Measurements from ENCODE around the gene TMEM63A.

TMEM63A gene

GRCh38 chr1:225873281-225873850 lies 8.8 kb downstream of the TMEM63A start:
- peaks cover 7% of the 10 kb centered on the region; the same call in 1 of the 2 replicates for H3K36me3 ChIP-seq (ENCODE audit: insufficient read depth)
- no peaks in the 10 kb centered on the region for H3K27me3 ChIP-seq (ENCODE audit: insufficient read depth, low read depth)
- no peak overlapping the region for H3K27ac ChIP-seq

GRCh38 chr1:225872075-225872430 lies 10.1 kb downstream of the TMEM63A start:
- TF ChIP-seq CTCF (conservative IDR thresholded peaks at IDR 0.05; ENCODE audit: low read depth, low read length): no peak
- no peak overlapping the region for H3K4me2 ChIP-seq
- H3K79me2 ChIP-seq (ENCODE audit: insufficient read depth, low read depth): no peaks in the 10 kb centered on the region
- no peaks in the 10 kb centered on the region for H3K27me3 ChIP-seq (ENCODE audit: insufficient read depth, low read depth)
- no peaks in the 10 kb centered on the region for H4K20me1 ChIP-seq (ENCODE audit: insufficient read depth)
- H3K36me3 ChIP-seq (ENCODE audit: insufficient read depth): peaks cover 7% of the 10 kb centered on the region; the same call in 1 of the 2 replicates
- no peak overlapping the region for H3K27ac ChIP-seq
- no peak overlapping the region for H2AFZ ChIP-seq (ENCODE audit: low read depth)
- H3K9ac ChIP-seq: no peak overlapping the region
- peaks cover 12% of the 10 kb centered on the region for H3K4me1 ChIP-seq (ENCODE audit: low read depth, poor library complexity, severe bottlenecking)
- H3K4me3 ChIP-seq (IDR thresholded peaks at IDR 0.05; ENCODE audit: insufficient read depth, low read depth, low read length): no peak overlapping the region

More at GRCh38 chr1:225873281-225873850, 8.8 kb downstream of the TMEM63A start:
- Histone ChIP-seq H3K9ac (no peak overlapping the region), H3K4me1 (ENCODE audit: low read depth, poor library complexity, severe bottlenecking) (peaks cover 22% of the 10 kb centered on the region), H3K4me2 (no peak overlapping the region), H3K79me2 (ENCODE audit: insufficient read depth, low read depth) (peaks cover 5% of the 10 kb centered on the region; the same call in 1 of the 2 replicates), H4K20me1 (ENCODE audit: insufficient read depth) (no peaks in the 10 kb centered on the region), H3K4me3 (IDR thresholded peaks at IDR 0.05; ENCODE audit: insufficient read depth, low read depth, low read length) (no peak overlapping the region), H2AFZ (ENCODE audit: low read depth) (no peak overlapping the region)
- no peak for TF ChIP-seq CTCF (conservative IDR thresholded peaks at IDR 0.05; ENCODE audit: low read depth, low read length)

- Histone ChIP-seq H3K79me2 (ENCODE audit: insufficient read depth, low read depth) (no peaks in the 10 kb centered on the region), H3K27ac (no peak overlapping the region), H3K27me3 (ENCODE audit: insufficient read depth, low read depth) (no peaks in the 10 kb centered on the region), H3K4me1 (ENCODE audit: low read depth, poor library complexity, severe bottlenecking) (peaks cover 12% of the 10 kb centered on the region), H3K4me3 (IDR thresholded peaks at IDR 0.05; ENCODE audit: insufficient read depth, low read depth, low read length) (no peak overlapping the region), H3K9ac (no peak overlapping the region), H4K20me1 (ENCODE audit: insufficient read depth) (no peaks in the 10 kb centered on the region), H3K4me2 (no peak overlapping the region), H3K36me3 (ENCODE audit: insufficient read depth) (peaks cover 7% of the 10 kb centered on the region; the same call in 1 of the 2 replicates), H2AFZ (ENCODE audit: low read depth) (no peak overlapping the region)
- TF ChIP-seq CTCF (conservative IDR thresholded peaks at IDR 0.05; ENCODE audit: low read depth, low read length): no peak
These were observed 10.7 kb downstream of the TMEM63A start for GRCh38 chr1:225871359-225872074.

- Histone ChIP-seq H3K27ac (no peak overlapping the region), H4K20me1 (ENCODE audit: insufficient read depth) (no peaks in the 10 kb centered on the region), H3K9ac (no peak overlapping the region), H3K27me3 (ENCODE audit: insufficient read depth, low read depth) (no peaks in the 10 kb centered on the region), H3K79me2 (ENCODE audit: insufficient read depth, low read depth) (no peaks in the 10 kb centered on the region), H2AFZ (ENCODE audit: low read depth) (no peak overlapping the region), H3K4me3 (IDR thresholded peaks at IDR 0.05; ENCODE audit: insufficient read depth, low read depth, low read length) (no peak overlapping the region), H3K4me2 (no peak overlapping the region), H3K4me1 (ENCODE audit: low read depth, poor library complexity, severe bottlenecking) (peaks cover 8% of the 10 kb centered on the region), H3K36me3 (ENCODE audit: insufficient read depth) (peaks cover 7% of the 10 kb centered on the region; the same call in 1 of the 2 replicates)
- TF ChIP-seq CTCF (conservative IDR thresholded peaks at IDR 0.05; ENCODE audit: low read depth, low read length): no peak
These were observed 11.3 kb downstream of the TMEM63A start for GRCh38 chr1:225870911-225871310.
